22Rv1 (cell line): Measurements from ENCODE around the gene ASAP2.

Experiments used
- ZFX ChIP-seq: fragments of 450-650 bp; IDR thresholded peaks from 2 replicates; pipeline ENCODE4 v1.6.1; 2017; ENCODE audit warnings: antibody characterized with exemption, borderline replicate concordance
- TF ChIP-seq, protein P1 (sequence below): fragments of 450-650 bp; IDR thresholded peaks from 2 replicates; pipeline ENCODE4 v1.5.1; 2017; ENCODE audit warnings: mild to moderate bottlenecking

DNA sequence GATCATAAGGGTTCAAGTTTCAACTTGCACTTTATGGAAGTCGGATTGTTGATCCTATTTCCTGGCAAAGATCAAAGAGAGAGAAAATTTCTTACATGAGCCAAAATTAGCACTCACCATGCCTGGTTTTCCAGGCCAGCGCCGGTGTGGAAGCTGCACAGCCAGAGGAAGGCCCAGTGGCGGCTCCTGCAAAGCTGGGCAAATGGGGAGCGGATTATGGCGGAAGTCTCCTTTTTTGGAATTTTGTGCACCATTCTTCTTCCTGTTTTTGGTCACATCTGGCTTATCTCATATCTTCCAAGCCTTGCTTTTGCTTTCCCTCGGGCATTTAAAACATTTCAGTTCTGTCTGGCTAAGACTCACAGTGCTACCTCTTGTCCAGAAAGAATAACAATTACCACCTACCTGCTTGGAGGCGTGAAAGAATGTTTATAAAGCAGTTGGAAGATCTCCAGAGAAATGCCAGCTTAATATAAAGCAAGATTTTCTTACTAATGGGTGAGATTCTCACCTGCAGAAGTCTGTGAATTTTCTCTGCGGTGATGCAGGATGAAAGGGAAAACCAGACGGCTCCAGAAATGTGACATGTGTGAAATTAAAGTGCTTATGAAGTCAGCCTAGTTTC, 94.3 kb downstream of the ASAP2 start:
- TF ChIP-seq, protein P1, sequence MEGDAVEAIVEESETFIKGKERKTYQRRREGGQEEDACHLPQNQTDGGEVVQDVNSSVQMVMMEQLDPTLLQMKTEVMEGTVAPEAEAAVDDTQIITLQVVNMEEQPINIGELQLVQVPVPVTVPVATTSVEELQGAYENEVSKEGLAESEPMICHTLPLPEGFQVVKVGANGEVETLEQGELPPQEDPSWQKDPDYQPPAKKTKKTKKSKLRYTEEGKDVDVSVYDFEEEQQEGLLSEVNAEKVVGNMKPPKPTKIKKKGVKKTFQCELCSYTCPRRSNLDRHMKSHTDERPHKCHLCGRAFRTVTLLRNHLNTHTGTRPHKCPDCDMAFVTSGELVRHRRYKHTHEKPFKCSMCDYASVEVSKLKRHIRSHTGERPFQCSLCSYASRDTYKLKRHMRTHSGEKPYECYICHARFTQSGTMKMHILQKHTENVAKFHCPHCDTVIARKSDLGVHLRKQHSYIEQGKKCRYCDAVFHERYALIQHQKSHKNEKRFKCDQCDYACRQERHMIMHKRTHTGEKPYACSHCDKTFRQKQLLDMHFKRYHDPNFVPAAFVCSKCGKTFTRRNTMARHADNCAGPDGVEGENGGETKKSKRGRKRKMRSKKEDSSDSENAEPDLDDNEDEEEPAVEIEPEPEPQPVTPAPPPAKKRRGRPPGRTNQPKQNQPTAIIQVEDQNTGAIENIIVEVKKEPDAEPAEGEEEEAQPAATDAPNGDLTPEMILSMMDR, result no peak
- no peak for TF ChIP-seq ZFX
